GM21717 (cell line): Measurements from ENCODE around the gene CARMIL3.

ENCODE experiments used
- ATAC-seq: cut with Tn5 transposase; IDR thresholded peaks from one replicate; pipeline ENCODE4 v1.9.1; 2021; ENCODE audit warnings: mild to moderate bottlenecking, moderate library complexity; ENCODE audit not compliant: unreplicated experiment

The CARMIL3 gene

DNA sequence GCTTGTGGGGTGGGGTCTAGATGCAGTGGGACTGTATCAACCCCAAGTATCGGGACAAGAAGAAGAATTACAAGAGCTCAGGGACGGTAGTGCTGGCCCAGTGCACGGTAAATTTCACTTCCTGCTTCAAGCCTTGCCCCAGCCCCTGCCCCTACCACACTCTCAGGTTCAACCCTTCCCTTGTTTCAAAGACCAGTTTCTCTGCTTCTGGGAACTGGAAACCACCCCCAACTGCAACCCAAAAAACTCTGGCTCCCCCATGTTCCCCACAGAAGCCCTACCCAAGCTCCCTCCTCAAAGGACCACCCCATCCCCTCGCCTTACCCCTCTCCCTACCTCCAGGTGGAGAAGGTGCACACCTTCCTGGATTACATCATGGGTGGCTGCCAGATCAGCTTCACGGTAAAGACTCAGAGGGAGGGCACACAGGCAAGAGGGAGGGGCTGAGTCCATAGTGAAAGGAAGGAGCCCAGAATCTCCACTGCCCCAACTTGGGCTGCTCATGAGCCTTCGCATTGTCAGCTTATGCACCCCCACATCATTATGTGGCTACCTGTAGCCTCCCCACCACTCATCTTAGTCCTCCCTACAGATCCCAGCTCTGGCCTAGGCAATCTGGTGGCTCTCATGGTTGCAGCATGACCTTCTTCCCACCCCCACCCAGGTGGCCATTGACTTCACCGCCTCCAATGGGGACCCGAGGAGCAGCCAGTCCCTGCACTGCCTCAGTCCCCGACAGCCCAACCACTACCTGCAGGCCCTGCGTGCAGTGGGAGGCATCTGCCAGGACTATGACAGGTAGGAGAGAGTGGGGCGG, 23.9 kb downstream of the CARMIL3 start:
- no peak for ATAC-seq

DNA sequence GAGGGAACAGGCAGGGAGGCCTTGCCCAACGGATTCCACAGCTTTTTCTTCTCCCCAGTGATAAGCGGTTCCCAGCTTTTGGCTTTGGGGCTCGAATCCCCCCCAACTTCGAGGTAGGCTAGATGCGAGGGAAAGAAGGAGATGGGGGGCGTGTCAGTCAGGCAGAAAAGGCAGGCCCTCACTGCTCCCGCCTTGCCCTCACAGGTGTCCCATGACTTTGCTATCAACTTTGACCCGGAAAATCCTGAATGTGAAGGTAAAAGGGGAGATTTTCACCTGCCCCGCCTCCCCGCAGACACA, 24.4 kb downstream of the CARMIL3 start:
- no peak for ATAC-seq

DNA sequence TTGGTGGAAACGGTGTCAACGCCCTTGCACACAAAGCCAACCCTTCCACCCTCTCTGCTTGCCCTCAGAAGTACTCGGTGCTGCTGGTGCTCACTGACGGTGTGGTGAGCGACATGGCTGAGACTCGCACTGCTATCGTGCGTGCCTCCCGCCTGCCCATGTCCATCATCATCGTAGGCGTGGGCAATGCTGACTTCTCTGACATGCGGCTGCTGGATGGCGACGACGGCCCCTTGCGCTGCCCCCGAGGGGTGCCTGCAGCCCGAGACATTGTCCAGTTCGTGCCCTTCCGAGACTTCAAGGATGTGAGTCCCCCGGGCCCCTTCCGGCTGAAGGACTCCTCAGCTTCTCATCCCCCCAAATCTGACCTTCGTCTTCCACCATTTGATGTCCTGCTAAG, 25.3 kb downstream of the CARMIL3 start:
- ATAC-seq = no peak

DNA sequence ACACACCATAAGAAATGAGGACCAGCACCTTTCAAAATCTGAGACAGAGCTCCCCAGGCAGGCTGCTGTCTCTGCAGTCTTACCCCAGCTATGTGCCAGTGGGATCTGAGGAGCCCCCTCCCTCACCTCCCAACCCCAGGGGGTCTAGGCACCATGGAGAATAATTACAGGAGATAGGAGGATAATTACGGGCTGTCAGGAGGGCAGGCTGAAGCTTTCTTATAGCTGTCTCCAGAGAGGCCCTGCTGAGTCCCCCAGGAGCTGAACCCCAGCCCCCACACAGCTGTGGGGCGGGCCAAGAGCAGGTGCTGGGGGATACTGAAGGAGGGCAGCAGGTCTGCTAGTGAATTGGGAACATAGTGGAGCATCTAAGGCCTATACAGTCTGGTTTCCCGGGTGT, 26.3 kb downstream of the CARMIL3 start:
- ATAC-seq = no peak

DNA sequence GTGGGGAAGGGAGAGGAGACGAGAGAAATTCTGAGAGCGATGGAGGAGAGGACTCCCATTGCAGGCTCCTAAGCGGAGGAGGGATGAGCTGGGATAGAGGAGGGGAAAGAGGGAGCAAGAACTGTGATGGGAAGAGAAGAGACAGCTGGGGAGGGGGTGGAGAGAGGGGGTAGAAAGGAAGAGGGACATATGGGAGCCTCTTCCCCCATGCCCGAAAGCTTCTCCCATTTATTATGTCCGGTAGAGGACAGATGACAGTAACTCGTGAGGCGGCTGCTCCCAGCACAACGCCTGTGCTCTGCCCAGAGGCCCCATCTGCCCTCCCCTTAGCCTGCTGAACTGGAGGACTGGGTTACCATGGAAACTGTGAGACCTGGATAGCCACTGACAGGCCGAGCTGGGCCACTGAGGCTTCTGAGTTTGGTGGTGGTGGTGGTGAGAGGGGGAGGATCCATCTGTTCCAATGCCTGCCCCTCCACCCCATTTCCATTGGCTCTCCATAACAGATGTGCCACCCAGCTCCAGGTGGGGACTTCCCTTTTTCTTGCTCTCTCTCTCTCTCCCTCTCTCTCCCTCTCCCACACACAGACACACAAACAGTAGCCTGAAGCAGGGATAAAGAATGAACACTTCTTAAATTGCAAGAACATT, 27.8 kb downstream of the CARMIL3 start:
- ATAC-seq = no peak

DNA sequence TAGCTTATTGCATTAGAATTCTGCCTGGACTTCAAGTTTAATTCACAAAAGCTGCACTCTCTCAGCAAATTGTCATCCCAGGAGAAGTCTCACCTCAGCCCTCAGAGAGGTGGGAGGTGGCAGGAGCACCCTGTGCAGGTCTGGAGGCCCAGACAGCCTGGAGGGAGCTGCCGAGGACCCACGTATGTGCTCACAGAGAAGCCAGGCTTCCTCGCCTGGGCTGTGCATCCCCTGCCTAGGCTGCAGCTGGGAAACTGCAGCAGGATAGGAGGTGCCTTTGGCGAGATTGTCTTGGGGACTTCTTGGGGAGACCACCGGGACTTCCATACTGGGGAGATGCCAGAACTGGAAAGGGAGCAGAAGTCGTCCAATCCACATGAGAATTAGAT, 28.3 kb downstream of the CARMIL3 start:
- ATAC-seq = no peak

DNA sequence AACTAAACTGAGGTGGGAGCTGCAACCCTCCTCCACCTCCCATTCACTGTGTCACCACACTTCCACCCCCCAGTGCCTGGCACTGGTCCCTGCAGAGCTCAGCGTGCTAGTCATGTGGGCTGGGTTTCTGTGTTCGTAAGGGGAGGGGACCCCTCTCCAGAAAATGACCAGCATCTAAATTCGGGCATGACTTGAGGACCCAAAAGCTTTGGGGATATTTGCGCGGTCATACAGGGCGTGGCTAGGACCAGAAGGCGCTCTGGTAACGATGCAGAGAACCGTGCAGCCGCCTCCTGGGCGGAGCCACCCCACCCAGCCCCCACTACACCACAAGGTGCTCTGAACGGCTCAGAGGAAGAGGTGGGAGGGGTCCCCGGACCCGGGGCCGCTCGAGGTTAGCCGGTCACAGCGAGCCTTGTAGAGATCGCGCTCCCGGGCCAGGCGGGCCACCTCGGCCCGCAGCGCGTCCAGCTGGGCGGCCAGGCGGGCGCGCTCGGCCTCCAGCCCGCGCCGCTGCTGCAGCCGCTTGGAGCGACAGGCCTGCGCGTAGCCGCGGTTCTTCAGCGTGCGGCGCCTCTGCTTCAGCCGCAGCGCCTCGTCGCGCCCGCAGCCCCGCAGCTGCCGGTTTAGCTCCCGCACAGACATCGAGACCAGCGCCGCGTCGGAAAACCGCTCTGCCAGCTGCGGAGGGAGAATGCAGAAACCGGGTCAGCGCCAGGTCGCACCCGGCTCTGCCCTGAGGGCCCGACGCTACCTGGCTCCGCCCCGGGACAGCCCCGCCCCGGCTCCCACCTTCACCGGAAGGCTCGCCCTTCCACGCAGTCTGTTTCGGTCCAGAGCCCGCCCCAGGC, 29.3 kb downstream of the CARMIL3 start:
- peak; percentile 80 for ATAC-seq

DNA sequence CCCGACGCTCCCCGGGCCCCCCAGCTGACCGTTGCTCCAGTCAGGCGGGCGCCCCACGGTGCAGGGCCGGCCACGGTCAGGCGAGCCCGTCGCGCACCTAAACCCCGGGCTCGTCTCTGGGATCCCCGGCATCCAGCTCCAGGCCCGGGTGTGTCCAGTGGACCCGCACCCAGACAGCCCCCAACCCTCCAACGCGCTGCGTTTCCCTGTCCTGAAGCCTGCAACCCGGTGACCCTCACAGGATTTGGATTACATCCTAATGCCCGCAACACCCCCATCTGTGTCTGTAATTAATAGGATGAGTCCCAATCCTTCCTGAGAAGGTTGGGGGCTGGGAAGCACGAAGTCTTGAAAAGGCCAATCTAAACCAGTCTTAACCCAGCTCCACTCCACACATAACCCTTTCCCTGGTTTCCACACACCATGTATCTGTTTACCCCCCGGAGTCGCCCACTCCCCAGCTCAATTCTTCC, 30.0 kb downstream of the CARMIL3 start:
- no peak for ATAC-seq

DNA sequence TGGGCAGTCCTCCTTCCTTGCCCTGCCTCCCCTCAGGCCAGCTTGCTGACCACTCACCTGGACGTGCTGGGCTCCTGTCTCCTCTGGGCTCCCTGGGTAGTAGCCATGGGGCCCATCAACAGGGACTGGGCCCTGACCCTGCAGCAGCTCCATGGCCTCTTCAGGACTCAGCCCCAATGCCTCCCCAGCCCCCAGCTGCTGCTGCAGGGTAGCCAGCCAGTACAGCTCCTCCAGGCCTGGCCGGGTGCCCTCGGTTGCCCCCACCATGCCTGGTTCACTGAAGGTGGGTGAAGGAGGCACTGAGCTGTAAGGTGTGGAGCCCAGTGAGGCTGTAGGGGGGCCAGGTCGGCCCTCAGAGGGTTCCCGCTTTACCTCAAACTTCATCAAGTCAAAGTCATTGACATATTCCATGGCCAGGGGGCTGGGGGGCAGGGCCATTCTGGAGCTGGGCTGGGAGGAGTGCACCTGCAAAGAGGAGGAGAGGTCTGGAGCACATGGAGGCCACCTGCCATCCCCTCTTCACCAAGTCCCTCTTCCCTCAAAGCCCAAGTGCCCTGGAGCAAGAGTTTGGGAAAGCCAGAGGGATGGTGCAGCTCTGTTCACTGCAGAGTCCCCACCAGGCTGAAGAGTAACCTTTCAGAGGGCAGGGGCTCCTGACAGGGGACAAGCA, 30.7 kb downstream of the CARMIL3 start:
- no peak for ATAC-seq

DNA sequence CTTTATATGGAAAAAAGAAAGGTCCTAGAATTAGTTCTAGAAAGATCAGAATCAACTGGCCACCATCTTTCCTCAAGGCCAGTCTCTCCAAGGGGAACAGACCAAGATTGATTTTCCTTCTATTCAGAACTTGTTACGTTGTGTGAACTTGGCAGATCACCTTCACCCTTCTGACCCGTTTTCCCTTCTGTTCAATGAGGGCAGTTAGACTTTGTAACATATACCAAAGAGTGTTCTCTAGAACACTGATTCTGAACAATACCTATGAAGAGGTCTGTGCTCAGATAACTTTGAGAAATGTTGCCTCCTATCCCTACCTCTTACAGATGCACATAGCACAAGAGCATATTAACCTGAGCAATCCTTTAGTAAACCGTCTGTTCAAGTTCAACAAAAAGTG, 31.7 kb downstream of the CARMIL3 start:
- no peak for ATAC-seq

DNA sequence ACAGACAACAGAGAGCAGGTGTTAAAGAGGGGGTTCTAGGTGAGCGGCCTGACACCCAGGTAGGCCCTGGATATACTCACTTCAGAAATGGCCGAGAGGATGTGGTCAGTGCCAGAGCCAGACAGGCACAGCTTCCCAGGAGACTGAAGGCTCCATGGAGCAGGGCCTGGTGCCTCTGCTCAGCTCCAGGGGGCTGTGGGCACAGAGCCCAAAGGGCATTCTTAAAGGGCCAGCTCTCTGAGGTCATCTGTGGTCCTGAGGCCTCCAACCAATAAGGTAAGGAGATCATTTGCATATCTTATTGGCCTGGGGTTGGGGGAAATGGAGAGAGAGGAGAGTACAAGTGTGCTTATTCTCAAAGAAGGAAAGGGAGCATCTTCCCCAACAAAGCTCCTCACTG, 32.6 kb downstream of the CARMIL3 start:
- no peak for ATAC-seq

DNA sequence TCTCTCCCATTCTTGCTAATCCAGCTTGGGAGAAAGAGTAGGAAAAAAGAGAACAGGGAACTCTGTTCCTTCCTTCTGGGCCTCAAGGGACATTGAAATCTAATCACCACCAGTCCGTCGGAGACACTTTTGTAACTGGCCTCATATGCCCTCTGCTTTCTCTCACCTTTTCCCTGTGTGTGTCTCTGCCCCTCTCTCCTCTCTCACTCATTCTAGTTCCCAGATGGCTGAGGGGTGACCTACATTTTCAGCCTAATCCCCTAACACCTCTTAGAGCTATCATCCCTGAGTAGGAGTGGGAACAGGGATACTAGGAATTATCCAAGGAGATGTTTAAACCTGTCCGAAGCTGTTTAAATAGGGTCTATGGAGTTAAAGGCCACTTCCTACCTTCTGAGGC, 33.4 kb downstream of the CARMIL3 start:
- ATAC-seq = no peak

DNA sequence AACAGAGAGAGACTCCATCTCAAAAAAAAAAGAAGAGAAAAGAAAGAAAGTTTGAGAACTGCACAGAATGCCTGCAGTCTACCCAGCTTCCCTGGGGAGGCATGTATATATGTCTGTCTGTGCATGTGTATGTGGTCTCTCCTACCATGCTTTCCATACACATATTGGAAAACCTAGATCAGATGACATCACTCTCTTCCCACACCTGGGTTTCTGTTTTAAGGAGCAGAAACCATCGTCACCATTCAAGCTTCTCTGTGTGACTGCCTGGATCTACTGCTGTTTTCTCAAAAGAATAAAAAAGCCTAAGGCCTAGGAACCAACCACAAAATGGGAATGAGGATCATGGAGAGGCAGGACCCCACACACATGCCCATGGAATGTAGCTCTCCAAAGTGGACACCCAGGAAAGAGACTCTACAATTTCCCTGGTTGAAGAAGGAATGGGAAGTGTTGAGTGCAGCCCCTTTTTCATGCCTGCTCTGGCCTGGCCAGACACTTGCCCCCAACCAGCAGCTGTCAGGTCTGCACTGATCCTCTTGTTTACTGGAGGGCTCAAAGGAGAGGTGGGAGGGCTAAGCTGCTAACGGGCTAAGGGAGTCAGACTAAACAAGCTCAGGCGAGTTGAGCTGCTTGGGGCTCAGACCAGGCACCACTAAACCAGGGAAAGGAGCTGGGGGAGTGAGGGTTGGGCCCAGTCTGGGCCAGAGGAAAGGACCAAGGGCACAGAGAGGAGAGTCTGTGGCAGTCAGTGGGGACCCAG, 34.6 kb downstream of the CARMIL3 start:
- no peak for ATAC-seq

DNA sequence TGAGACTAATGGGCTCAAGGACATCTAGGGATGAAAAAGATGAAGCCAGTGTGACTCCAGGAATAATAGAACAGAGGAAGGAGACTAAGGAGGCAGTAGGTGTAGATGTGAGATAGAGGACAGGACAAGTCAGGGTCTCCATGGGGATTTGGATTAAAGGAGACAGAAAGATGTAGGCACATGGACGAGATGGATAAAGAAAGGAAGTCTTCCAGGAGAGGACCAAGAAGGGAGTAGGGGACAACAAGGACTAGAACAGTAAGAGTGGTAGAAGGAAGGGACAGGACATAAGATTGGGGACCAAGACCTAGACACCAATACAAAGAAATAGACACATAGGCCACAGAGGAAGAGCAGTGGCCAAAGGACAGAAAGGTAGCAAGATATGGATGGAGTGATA, 35.2 kb downstream of the CARMIL3 start:
- no peak for ATAC-seq

DNA sequence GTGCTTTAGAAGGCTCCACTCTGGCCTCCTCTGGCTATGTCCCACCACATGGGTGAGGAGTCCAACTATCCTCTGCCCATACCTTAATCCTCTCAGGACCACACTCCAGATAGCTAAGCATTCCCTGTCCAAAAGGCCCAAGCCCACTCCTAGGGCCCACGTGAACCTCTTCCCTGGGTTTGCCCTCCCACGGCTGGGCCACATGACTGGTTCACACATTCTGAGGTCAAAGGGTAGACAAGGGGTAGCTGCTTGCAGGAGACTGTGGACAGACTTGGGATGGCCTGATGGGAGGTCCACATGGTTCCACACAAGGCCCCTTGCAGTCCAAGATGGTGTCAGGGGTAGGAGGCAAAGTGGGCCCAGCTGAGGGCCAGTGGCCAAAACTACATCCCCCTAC, 36.3 kb downstream of the CARMIL3 start:
- no peak for ATAC-seq

DNA sequence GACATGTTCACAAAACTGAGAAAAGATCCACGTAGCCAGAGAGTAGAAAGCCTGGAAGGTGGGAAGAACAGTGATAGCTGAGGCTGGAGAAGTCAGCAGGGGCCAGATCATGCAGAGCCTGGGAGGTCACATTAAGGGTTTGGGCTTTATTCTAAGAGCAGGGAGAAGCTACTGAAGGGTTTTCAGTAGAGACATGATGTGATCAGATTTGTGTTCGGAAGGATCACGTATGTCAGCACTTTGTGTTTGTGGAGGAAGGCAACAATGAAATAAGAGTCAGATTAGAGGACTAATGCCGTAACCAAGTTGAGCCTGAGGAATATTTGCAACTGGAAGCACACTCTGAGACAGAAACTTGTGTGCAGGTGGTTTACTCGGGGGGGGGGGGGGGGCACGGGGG, 38.1 kb downstream of the CARMIL3 start:
- ATAC-seq = no peak

DNA sequence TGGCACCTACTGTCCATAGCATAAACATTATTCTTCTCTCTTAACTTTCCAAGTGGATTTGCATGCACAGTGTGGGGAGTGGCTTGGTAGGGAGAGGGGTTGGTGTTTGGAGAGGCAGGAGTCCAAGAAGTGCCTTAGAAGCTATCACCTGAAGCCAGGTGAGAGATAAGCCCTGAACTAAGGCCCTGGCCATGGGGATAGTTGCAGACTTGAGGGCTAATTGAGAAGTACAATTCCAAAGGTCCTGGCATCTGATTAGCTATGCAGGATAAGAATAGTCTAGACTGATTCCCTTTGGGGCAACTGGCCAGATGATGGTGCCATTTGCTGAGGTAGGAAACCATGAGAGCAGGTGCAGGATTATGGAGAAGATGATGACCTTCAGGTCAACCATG, 40.3 kb downstream of the CARMIL3 start:
- ATAC-seq = no peak

DNA sequence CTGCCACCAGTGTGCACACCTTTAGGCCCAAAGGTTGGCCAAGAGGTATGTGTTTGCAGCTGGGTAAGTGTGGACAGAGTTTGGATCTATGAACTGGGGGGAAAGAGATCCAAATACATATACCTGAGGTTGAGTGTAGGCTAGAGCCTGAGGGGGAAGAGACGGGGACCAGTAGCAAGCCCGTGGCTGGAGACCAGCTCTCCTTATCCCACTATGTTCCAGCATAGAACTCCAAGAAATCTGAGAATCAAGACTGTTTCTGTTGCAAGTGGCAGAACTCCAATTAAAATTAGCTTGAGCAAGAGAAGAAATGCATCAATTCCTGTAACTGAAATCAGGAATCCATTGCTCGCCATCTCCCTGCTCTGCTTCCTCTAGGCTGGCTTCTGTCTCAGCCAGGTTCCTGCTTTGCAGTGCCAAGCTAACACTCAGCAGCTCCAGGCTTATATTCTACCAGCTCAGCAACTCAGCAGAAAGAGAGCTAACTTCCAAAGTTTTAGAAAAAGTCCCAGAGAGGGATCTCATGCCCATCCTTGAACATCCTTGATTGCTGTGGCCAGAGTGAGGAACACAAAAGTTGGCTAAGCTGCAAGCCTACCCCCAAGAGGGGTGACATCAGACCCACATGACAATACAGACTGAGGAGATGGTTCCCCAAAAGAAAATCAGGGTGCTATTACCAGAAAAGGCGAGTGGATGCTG, 40.8 kb downstream of the CARMIL3 start:
- ATAC-seq = no peak

DNA sequence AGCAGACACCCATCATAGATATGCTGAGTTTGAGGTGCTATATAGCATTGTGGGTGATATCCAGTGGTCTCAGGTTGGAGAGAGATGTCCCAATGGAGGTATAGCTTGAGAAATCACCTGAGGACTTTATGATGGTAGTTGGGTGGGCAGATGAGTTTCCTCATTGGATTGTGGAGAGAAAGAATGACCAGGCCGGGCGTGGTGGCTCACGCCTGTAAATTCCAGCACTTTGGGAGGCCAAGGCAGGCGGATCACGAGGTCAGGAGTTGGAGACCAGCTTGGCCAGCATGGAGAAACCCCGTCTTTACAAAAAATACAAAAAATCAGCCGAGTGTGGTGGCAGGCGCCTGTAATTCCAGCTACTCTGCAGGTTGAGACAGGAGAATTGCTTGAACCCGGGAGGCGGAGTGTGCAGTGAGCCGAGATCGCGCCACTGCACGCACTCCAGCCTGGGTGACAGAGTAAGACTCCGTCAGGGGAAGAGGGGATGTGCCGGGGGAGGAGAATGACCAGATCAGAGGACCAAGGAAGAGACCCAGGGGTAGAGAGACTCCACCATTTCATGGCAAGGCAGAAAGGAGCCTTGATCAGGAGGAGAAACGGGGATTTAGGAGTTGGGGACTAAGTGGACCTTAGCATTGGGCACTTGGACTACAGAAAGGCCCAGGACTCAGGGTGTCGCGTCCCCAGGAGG, 41.5 kb downstream of the CARMIL3 start:
- no peak for ATAC-seq
